PFSK-1 (cell line): ENCODE results near the gene ZCCHC14.

ENCODE experiments used
- POLR2AphosphoS5 ChIP-seq: IDR thresholded peaks from 2 replicates; pipeline ENCODE4 v1.6.1; 2012; ENCODE audit warnings: low read depth, mild to moderate bottlenecking, control low read depth, low read length, moderate library complexity
- SIN3A ChIP-seq: IDR thresholded peaks from 2 replicates; pipeline ENCODE4 v1.6.1; 2012; ENCODE audit warnings: mild to moderate bottlenecking, low read length, moderate library complexity, borderline replicate concordance; ENCODE audit not compliant: insufficient read depth
- TF ChIP-seq, protein P1 (sequence below), 2 experiments: IDR thresholded peaks; 2 replicates each; pipeline versions ENCODE4 v1.6.1 to v1.8.0; 2011 to 2012; ENCODE audit warnings: low read depth in 2 of 2, low read length in 2 of 2, control low read depth in 1 of 2, inconsistent platforms in 1 of 2, mild to moderate bottlenecking in 1 of 2, moderate library complexity in 1 of 2; ENCODE audit not compliant: insufficient read depth in 1 of 2

DNA sequence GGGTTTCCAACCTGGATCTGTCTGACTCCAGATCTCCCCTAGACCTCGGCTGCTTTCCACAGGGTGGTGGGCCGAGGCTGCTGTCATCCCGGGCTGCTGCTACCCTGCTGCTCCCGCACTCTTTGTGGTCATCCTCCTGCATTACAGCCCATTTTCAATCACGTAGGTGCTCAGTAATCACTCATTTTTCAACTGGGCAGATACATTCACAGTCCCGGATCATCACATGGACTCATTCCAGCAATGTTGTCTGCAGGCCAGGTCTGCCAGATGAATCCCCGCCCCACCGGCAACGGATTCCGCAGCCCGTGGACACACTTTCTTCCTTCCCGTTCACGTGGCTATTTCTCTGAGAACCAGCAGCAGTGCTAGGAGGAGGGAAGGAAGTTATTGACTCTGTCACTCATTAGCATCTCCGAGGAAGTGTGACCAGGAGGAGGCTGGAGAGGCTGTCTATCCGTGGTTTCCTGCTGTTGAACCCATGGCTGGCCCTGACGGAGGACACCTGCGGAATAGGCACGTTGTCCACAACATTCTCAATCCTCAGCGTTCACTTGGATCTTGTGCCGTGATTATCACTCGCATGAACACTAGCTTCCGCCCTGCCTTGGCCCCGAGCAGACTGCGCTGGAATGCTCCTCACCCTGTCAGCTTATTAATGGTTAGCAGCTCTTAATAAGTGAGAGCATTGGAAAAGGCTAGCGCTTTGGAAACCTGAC is 14.7 kb upstream of the ZCCHC14 start:
- TF ChIP-seq, protein P1, sequence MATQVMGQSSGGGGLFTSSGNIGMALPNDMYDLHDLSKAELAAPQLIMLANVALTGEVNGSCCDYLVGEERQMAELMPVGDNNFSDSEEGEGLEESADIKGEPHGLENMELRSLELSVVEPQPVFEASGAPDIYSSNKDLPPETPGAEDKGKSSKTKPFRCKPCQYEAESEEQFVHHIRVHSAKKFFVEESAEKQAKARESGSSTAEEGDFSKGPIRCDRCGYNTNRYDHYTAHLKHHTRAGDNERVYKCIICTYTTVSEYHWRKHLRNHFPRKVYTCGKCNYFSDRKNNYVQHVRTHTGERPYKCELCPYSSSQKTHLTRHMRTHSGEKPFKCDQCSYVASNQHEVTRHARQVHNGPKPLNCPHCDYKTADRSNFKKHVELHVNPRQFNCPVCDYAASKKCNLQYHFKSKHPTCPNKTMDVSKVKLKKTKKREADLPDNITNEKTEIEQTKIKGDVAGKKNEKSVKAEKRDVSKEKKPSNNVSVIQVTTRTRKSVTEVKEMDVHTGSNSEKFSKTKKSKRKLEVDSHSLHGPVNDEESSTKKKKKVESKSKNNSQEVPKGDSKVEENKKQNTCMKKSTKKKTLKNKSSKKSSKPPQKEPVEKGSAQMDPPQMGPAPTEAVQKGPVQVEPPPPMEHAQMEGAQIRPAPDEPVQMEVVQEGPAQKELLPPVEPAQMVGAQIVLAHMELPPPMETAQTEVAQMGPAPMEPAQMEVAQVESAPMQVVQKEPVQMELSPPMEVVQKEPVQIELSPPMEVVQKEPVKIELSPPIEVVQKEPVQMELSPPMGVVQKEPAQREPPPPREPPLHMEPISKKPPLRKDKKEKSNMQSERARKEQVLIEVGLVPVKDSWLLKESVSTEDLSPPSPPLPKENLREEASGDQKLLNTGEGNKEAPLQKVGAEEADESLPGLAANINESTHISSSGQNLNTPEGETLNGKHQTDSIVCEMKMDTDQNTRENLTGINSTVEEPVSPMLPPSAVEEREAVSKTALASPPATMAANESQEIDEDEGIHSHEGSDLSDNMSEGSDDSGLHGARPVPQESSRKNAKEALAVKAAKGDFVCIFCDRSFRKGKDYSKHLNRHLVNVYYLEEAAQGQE (IDR thresholded peaks at IDR 0.05; ENCODE audit: insufficient read depth in 1 of 2, low read depth in 2 of 2, low read length in 2 of 2) = no peak
- TF ChIP-seq POLR2AphosphoS5 = no peak
- TF ChIP-seq SIN3A = no peak
